SH-SY5Y (cell line): ENCODE results near the gene PRCP.

Experiments used
- GATA2 ChIP-seq: IDR thresholded peaks from 2 replicates; pipeline ENCODE4 v1.6.1; 2011; ENCODE audit warnings: mild to moderate bottlenecking, low read depth, low read length
- GATA3 ChIP-seq: IDR thresholded peaks from 2 replicates; pipeline ENCODE4 v1.6.1; 2011; ENCODE audit warnings: low read depth, mild to moderate bottlenecking, low read length, moderate library complexity

DNA sequence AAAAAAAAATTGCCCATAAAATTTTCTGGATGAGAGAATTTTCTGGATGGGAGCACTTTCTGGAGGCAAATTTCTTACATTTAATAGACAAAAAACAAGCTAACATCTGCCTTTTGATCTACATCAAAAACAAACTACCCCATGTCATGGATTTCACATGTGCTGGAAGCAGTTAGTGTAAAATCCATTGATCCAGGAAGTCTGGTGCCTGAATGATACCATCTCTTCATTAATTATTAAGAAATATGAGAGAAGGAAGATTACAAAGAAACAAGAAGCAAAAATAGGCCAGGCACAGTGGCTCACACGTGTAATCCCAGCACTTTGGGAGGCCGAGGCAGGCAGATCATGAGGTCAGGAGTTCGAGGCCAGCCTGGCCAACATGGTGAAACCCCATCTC is 113.4 kb downstream of the PRCP start:
- no peak for TF ChIP-seq GATA3
- TF ChIP-seq GATA2: no peak
